Renal cortical epithelial cell (primary cell): ENCODE measurements around the gene MAPK9. TPM values are rescaled to one million over a fixed set of nuclear protein-coding genes. Genes with fewer than 3 reads are reported as not detected.

Experiments
- DNase-seq: peaks from one replicate; pipeline ENCODE4 v3.0.0-alpha.2; 2011; ENCODE audit warnings: low read depth
- total RNA-seq: library from RNA; depleted of rRNA; stranded (reverse); fragments of >200 nt; gene quantifications from 2 replicates; pipeline ENCODE4 v1.2.3, GENCODE V29; 2014

Gene MAPK9
- 31.3 and 32.3 TPM in 2 replicates for total RNA-seq

GRCh38 chr5:180291943-180292831, at the start of gene MAPK9:
Gene MAPK9, minus strand, starts transcription at chr5:180292083. Its CDS starts 11,522 bp downstream, at chr5:180280561.
- DNase-seq, result peak; percentile 27

- no peak for DNase-seq
Measured at GRCh38 chr5:180341595-180341994, 49.7 kb upstream of the MAPK9 start.

DNA sequence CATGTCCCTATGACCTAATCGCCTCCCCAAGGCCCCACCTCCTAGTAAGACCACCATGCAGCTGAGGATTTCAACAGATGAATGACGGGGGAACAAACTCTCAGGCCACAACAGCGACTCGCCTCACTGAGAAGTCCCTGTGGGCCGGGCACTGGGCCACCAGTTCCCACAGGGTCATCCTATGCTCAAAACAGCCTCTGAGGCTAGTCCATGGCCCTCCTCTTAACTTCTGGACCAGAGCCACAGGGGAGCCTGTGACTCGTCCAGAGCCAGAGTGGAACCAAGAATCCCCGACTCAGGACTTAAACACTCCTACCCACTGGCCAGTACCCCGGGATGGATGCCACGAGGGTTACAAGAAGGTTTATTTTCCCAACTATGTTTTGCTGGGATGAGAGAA, 49.0 kb upstream of the MAPK9 start:
- no peak for DNase-seq

DNA sequence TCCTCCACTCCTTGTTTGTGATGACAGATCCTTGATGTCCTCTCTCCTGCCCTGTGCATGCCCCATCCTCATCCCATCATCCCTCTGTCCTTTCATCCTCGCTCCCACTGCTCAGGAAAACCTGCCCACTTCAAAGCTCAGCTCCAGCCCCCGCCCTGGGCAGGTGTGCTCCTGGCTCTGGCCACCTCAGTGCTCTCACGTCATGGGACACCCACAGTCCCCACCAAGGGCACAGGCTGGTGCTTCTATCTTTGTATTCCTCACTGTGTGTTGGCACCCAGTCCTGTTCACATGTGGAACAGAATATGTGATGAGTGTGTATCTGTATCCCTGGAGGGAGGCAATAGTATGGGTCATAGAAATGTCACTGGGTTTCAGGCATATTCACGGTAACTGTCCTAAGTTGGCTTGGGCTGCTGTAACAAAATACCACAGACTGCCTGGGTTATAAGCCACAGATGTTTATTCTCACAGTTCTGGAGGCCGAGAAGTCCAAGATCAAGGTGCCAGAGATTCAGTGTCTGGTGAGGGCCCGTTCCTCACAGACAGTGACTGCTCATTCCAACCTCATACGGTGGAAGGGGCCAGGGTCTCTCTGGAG, 47.8 kb upstream of the MAPK9 start:
- no peak for DNase-seq

- DNase-seq, result no peak
Measured at GRCh38 chr5:180338001-180338707, 46.3 kb upstream of the MAPK9 start.

- no peak for DNase-seq
Measured at GRCh38 chr5:180336234-180337020, 44.5 kb upstream of the MAPK9 start.

- DNase-seq, result no peak
Measured at GRCh38 chr5:180335614-180336233, 43.8 kb upstream of the MAPK9 start.

GRCh38 chr5:180334751-180335613, 43.1 kb upstream of the MAPK9 start:
- no peak for DNase-seq

- no peak for DNase-seq
Measured at GRCh38 chr5:180334176-180334575, 42.3 kb upstream of the MAPK9 start.

DNA sequence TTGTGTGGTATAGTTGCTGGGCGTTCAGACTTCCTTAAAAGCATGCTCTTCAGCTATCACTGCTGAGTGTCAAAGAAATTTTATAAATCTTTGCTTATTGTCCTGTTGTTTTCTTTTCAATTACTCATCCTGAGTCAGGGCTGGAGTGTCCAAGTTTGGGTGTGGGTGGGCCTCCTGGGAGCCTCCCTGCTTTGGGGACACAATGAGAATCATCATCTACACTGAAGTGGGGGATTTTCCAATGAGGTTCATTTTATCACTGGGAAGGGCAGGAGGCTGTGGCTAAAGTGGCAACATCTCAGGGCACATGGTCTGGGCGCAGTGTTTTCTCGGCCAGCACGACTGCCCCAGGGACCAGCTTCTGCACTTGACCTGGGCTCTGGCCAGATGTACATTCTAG, 41.8 kb upstream of the MAPK9 start:
- peak; percentile 19 for DNase-seq

DNA sequence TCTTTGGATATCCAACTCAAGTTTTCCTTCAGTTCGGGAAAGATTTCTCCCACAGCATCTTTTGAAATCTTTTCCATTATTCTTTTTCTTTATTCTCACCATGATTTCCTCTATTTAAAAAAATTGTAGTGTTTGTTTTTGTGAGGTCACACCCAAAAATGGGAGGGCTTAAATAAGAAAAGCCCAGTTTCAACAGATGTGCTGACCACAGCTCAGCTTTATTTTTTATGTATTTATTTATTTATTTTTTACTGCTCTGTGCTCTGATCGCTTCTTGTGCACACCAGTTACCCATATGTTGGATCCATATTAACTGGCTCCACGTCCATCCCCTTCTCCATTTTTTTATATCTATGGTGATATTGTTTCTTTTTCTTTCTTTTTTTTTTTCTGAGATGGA, 41.0 kb upstream of the MAPK9 start:
- DNase-seq, result no peak

DNA sequence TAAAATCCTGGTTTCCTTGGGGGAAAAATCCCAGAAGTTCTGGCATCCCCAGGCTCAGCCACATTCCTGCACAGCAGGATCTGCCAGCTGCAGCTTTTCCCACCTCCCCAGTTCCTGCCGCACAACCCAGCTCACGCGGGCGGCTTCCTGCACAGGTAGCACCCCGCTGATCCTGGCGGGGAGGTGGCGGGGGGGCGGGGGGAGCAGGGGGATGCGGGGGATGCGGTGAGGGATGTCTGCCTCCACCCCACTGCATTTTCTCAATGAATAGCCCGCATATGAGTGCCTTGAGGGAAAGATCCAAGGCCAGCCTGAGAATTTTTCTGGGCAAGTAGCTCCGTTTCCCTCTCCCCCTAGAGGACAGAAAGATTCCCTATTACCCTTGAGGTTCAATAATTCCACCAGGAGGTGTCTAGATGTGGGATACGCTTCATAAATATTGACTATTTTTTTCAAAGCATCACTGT, 40.2 kb upstream of the MAPK9 start:
- no peak for DNase-seq

DNA sequence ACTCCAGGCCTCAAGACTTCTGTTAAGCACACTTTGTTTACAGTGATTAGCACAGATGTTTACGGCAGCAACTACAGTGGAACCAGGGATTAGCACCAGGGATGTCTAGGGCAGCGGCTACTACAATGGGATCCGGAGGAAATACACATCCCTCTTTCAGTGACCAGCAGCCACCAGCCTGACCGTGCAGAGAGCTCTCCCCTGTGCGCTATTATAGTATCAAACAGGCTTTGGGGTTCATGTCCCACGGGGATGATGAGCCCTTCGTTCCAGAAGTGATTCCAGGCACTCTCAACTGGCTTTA, 39.7 kb upstream of the MAPK9 start:
- DNase-seq, result no peak

- DNase-seq, result peak; percentile 84
Measured at GRCh38 chr5:180330810-180331646, 39.1 kb upstream of the MAPK9 start.

GRCh38 chr5:180330270-180330648, 38.4 kb upstream of the MAPK9 start:
- no peak for DNase-seq

- no peak for DNase-seq
Measured at GRCh38 chr5:180329606-180330269, 37.9 kb upstream of the MAPK9 start.

GRCh38 chr5:180329138-180329435, 37.2 kb upstream of the MAPK9 start:
- no peak for DNase-seq

DNA sequence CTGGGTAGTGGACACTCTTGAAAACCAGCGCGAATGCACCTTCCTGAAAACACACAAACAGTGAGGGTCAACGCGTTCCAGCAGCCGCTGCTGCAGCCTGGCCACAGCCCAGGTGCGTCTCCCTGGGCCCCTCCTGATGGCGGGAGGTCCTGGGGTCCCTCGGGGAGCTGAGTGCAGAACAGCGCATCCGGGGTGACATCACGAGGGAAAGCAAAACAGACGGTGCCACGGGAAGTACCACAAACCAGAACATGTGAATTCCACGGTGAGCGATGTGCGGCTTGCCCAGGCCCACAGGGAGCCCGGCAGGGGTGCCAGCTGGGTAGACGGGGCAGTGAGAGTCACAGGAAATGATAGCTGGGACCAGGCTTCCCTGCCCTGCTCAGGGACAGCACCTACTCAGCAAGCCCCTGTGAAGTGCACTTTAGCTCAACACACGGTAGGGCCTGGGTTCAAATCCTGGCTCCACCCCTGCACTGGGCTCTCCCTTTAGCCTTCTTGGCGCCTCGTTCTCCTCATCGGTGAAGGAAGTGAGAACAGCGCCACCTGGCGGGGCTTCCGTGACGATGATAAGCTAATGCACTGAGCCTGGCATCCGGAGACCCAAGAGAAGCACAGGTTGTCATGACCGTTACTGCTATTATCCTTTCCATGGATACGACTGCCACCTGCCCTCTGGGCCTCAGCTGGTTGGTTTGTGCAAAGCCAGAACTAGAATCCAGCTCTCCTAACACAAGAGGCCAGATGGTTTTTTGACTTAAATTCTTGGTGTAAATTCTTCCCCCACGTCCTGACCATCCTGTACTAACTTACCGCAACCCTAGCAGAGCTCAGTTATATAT, 36.6 kb upstream of the MAPK9 start:
- peak; percentile 48 for DNase-seq
